Heart right ventricle (tissue), 16 donors: ENCODE data around the gene TSPOAP1. TPM values are rescaled to one million over a fixed set of nuclear protein-coding genes. Genes with fewer than 3 reads are reported as not detected.
A peak's percentile ranks its signal among the peaks of the same experiment; 100 is the strongest.

Experiments
- ATAC-seq, 8 donors: fragments of 200-7000 bp; cut with Tn5 transposase; one replicate each; pipeline ENCODE4 v1.9.1; 2020; ENCODE audit warnings: mild to moderate bottlenecking in 8 of 8, moderate library complexity in 8 of 8, moderate number of reproducible peaks in 1 of 8
- DNase-seq, 2 donors: peaks; one replicate each; pipeline ENCODE4 v3.0.0-alpha.2; 2020
- H3K27ac ChIP-seq, 10 donors: fragments of 200-600 bp; sonication (generic) in 2 of 10; one replicate each; pipeline versions ENCODE4 v1.5.0 to v1.8.0; 2020 to 2022; ENCODE audit warnings: mild to moderate bottlenecking in 3 of 10
- H3K27me3 ChIP-seq, 7 donors: fragments of 200-600 bp; one replicate each; pipeline ENCODE4 v1.8.0; 2021 to 2022; ENCODE audit warnings: mild to moderate bottlenecking in 2 of 7
- H3K36me3 ChIP-seq, 9 donors: fragments of 200-600 bp; sonication (generic) in 1 of 9; one replicate each; pipeline versions ENCODE4 v1.5.0 to v1.8.0; 2020 to 2022; ENCODE audit warnings: mild to moderate bottlenecking in 2 of 9
- H3K4me1 ChIP-seq, 9 donors: fragments of 200-600 bp; sonication (generic) in 1 of 9; one replicate each; pipeline versions ENCODE4 v1.5.0 to v1.8.0; 2020 to 2022; ENCODE audit warnings: mild to moderate bottlenecking in 4 of 9
- H3K4me3 ChIP-seq, 10 donors: fragments of 200-600 bp; sonication (generic) in 2 of 10; one replicate each; pipeline versions ENCODE4 v1.5.0 to v1.8.0; 2020 to 2022; ENCODE audit warnings: mild to moderate bottlenecking in 7 of 10, moderate library complexity in 2 of 10
- H3K9me3 ChIP-seq, 11 donors: fragments of 200-600 bp in 10 of 11; sonication (generic) in 2 of 11; one replicate each; pipeline versions ENCODE4 v1.5.0 to v1.8.0; 2013 to 2022; ENCODE audit warnings: mild to moderate bottlenecking in 2 of 11, control low read depth in 1 of 11, moderate library complexity in 1 of 11
- WGBS, 2 donors: extraction: QIAGEN DNeasy Blood & Tissue Kit; methylation state at CpG; one replicate each; pipeline ENCODE4 v1.1.7; 2013; ENCODE audit warnings: inconsistent platforms in 1 of 2; 5-methylcytosine and 5-hydroxymethylcytosine counted together
- intact Hi-C, 10 donors: fragments of 100-400 bp; cut with DNase I; formaldehyde crosslinking; loops; one replicate each; pipeline versions ENCODE4 v1.11.1 to v1.14.2; 2022
- polyA plus RNA-seq, 2 donors: library from polyadenylated mRNA; stranded (reverse); fragments of 200-250 nt; gene quantifications; one replicate each; pipeline ENCODE4 v1.2.3, GENCODE V29; 2013
- total RNA-seq, 10 donors: library from RNA; stranded (reverse); fragmentation: NEBNext Ultra II Directional in 3 of 10; extraction: Animal tissue kit (Norgen Biotek cat#: 25700) in 3 of 10; gene quantifications; one replicate each; pipeline versions ENCODE4 v1.2.1 to v1.2.4, GENCODE V29; 2021 to 2023
- TF ChIP-seq, protein P1 (sequence below), 9 donors: fragments of 200-600 bp; sonication (generic) in 2 of 9; IDR thresholded peaks; one replicate each; pipeline versions ENCODE4 v1.5.0 to v1.8.0; 2021 to 2022; ENCODE audit warnings: antibody characterized with exemption in 9 of 9, mild to moderate bottlenecking in 5 of 9, moderate library complexity in 1 of 9
- donor health status: Arrhythmogenic right ventricular cardiomyopathy.
- donor health status: ischemic (EF 13 %, LVEDD 7.1; RV severe dilation, severe dysfunction).
- donor health status: healthy with polysubstance abuse.
- donor health status: DM: no; HTN: yes; CAD: no.
- donor health status: DM: no; HTN: no; CAD: no.
- donor health status: ischemic (EF 25% LVEDD 6.9; RV normal size, moderate dysfunction).
- donor health status: ischemic (EF 25% LVEDD 5.7; RV mildly dilated, moderate dysfunction).
- donor health status: healthy.
- donor health status: DM: yes; HTN: yes; CAD: no.
- donor health status: Ischemic cardiomyopathy.
- donor health status: ischemic (EF 35%, LVEDD 5.7; RV mildly dilated, moderate dysfunction).
- donor health status: nonischemic (EF 11% LVEDD 7.7; RV severe dilation, severe dysfunction).
- donor health status: DM: yes; HTN: yes; CAD: no.
- donor health status: PGD.
- donor health status: ischemic (EF 29% LVEDD 5.4; RV normal size, mild dysfunction).
- donor health status: nonischemic (EF 23%, LVEDD 6.1; RV moderate dilation, normal function).

Gene TSPOAP1
- total and polyA plus RNA-seq, 12 donors: 1.6 to 35.6 (median 12.4) TPM

DNA sequence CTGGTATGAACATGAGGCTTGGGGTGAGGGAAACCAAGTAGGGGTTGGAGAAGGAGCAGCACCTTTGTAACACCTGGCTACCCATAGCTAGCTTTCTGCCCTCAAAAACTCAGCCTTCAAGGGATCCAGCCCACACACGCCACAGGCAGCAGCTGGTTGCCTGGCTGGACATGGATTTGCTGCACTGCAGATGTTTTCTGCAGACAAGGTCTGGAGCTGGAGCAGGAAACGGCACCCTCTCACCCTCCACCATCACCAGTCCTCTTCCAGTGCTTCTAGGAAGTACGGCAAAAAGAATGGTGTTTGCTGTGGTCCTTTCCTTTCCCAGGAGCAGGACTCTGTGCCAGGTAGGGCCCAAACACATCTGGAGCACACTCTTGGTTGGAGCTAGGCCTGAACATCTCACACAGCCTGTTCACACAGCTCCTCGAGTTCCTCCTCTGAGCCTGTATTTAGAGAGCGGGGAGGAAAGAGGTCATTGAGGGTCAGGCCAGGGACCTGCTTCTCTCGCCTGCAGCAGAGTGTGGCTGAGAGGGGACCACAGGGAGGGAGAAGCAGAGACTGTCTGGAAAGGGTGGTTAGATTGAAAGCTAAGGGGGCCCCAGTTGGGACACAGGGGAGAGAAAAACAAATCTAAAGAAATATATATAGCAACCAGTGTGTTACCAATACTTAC is 26.1 kb upstream of the TSPOAP1 start:
- Histone ChIP-seq H3K36me3 (peaks cover 0 to 14% (median 6%) of the 10 kb centered on the region in 9 donors), H3K27me3 (no peaks in the 10 kb centered on the region), H3K4me1 (peaks cover 0 to 27% (median 17%) of the 10 kb centered on the region in 9 donors), H3K9me3 (no peaks in the 10 kb centered on the region), H3K4me3 (no peak overlapping the region), H3K27ac (no peak overlapping the region)
- TF ChIP-seq, protein P1, sequence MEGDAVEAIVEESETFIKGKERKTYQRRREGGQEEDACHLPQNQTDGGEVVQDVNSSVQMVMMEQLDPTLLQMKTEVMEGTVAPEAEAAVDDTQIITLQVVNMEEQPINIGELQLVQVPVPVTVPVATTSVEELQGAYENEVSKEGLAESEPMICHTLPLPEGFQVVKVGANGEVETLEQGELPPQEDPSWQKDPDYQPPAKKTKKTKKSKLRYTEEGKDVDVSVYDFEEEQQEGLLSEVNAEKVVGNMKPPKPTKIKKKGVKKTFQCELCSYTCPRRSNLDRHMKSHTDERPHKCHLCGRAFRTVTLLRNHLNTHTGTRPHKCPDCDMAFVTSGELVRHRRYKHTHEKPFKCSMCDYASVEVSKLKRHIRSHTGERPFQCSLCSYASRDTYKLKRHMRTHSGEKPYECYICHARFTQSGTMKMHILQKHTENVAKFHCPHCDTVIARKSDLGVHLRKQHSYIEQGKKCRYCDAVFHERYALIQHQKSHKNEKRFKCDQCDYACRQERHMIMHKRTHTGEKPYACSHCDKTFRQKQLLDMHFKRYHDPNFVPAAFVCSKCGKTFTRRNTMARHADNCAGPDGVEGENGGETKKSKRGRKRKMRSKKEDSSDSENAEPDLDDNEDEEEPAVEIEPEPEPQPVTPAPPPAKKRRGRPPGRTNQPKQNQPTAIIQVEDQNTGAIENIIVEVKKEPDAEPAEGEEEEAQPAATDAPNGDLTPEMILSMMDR (IDR thresholded peaks at IDR 0.05): no peak
- no peak for ATAC-seq
- intact Hi-C loops: loop anchor here in 4 of 10 donors (5.0 to 10.0 kb wide), 4 partner anchors 63 to 280 kb away; partner anchors contain the start of genes RNF43 (in 3 of the 4) and MTMR4 (in 1 of the 4)
- 64 to 69% methylated on average over 6 of the region's 6 CpGs for WGBS, 2 donors
- DNase-seq: no peak

DNA sequence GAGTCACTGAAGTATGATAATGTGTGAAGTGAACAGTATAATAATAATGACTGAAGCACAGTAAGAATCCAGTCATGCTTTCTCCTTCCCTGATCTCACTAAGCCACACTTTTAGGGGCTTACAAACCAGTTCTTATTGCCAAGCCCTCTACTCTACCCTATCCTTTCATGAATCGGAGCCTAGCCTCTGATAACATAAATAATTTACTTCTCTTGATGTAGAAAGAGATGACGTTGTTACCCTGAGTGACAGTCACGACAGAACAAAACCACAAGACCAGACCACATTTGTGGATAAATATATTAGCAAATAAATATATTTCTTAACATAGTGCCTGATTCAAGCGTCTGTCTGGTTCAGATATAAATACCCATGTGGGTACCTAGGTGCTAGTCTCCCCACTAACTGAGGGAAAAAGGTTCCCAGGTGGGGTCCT is 24.8 kb upstream of the TSPOAP1 start:
- 74 to 75% methylated on average over 4 of the region's 4 CpGs for WGBS, 2 donors
- intact Hi-C loops: loop anchor here in 5 of 10 donors (2.0 to 10.0 kb wide), 5 partner anchors 63 to 281 kb away; partner anchors contain the start of genes RNF43 (in 4 of the 5) and MTMR4 (in 1 of the 5)
- H3K4me1 ChIP-seq: peaks cover 0 to 32% (median 17%) of the 10 kb centered on the region in 9 donors
- no peak for DNase-seq
- no peaks in the 10 kb centered on the region for H3K9me3 ChIP-seq
- no peaks in the 10 kb centered on the region for H3K27me3 ChIP-seq
- TF ChIP-seq, protein P1 (IDR thresholded peaks at IDR 0.05): no peak
- peaks cover 0 to 27% (median 19%) of the 10 kb centered on the region in 9 donors for H3K36me3 ChIP-seq
- H3K4me3 ChIP-seq: peak overlapping the region in 7 of 10 donors; percentile 74 to 96 (median 83)
- no peak for ATAC-seq
- H3K27ac ChIP-seq: peak overlapping the region in 9 of 10 donors; percentile 90 to 98 (median 95)

DNA sequence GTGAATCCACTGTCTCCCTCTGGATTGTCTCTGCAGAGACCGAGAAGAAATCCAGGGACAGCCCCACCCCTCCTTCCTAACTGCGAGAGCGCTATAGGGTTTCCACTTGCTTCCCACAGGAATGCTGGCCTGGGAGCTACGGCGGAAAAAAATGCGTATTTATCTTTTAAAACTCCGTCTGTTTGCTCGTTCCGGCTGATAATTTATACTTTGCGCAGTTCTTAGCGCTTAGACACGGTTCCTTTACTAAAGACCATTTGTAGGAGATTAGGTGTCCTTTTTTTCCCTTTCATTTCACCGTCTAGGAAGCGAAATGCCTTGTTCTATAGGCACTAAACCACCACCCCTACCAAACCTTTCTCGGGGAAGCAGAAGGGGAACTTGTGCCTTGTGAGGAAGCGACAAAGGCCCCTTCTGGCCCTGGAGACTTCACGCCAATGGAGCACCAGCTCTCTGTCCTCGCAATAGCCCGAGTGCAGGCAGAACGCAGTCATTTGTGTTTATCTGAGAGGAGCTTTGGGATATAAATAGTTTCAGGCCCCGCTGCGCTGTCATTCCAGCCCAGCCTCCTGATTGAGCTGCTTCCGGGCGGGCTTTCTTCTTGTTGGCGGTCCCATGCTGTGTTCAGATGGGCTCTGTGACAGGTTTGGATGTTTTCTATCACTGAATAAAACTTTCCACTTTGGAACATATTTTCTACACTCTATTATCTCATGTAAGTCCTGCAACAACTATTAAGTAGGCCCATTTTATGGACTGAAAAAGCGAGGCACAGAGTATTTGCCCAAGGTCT is 24.2 kb upstream of the TSPOAP1 start:
- H3K9me3 ChIP-seq: no peaks in the 10 kb centered on the region
- peaks cover 0 to 35% (median 17%) of the 10 kb centered on the region in 9 donors for H3K4me1 ChIP-seq
- peaks cover 0 to 33% (median 25%) of the 10 kb centered on the region in 9 donors for H3K36me3 ChIP-seq
- WGBS, 2 donors: 2 to 3% methylated on average over 26 of the region's 26 CpGs
- H3K27ac ChIP-seq: peak overlapping the region; percentile 83 to 98 (median 94)
- TF ChIP-seq, protein P1 (IDR thresholded peaks at IDR 0.05): no peak
- intact Hi-C loops: loop anchor here in 5 of 10 donors (1.0 to 10.0 kb wide), 6 partner anchors 64 to 282 kb away; partner anchors contain the start of genes RNF43 (in 5 of the 5) and MTMR4 (in 1 of the 5)
- peak overlapping the region; percentile 73 to 96 (median 82) for H3K4me3 ChIP-seq
- DNase-seq (peak; percentile 32 to 34), ATAC-seq (peak; percentile 47 to 73 (median 64))
- H3K27me3 ChIP-seq: no peaks in the 10 kb centered on the region
